Measurements from ENCODE around the gene RPS23.

GRCh38 chr5:82301190-82301589 is 23.0 kb upstream of the RPS23 start:
- no peak for TF ChIP-seq CTCF (conservative IDR thresholded peaks at IDR 0.05; ENCODE audit: low read depth, low read length)
- no peak for TF ChIP-seq EZH2 (IDR thresholded peaks at IDR 0.05; ENCODE audit: borderline replicate concordance, low read depth, low read length, poor library complexity, severe bottlenecking)

Measured in A673 (cell line).